ENCODE measurements around the gene SKI.

- TF ChIP-seq BHLHE40 (IDR thresholded peaks at IDR 0.05; ENCODE audit: borderline replicate concordance) (no peak), FOXK2 (IDR thresholded peaks at IDR 0.05) (no peak), TARDBP (IDR thresholded peaks at IDR 0.05) (no peak), L3MBTL2 (conservative IDR thresholded peaks at IDR 0.05) (no peak), FOXM1 (IDR thresholded peaks at IDR 0.05; ENCODE audit: borderline replicate concordance) (no peak), ZNF384 (IDR thresholded peaks at IDR 0.05) (no peak), LEF1 (IDR thresholded peaks at IDR 0.05; ENCODE audit: borderline replicate concordance) (no peak), SUZ12 (IDR thresholded peaks at IDR 0.05) (no peak)
Measured at GRCh38 chr1:2335721-2336455, 107.8 kb downstream of the SKI start.
